GM23248 (cell line): ENCODE measurements around the gene HSF5.

Experiments
- EZH2 ChIP-seq: fragments of 200-600 bp; sonication (generic); IDR thresholded peaks from 2 replicates; pipeline ENCODE4 v1.6.1; 2018; ENCODE audit warnings: antibody characterized with exemption, mild to moderate bottlenecking; ENCODE audit not compliant: insufficient read depth, poor library complexity, severe bottlenecking
- EZH2phosphoT487 ChIP-seq: fragments of 200-600 bp; sonication (generic); IDR thresholded peaks from 2 replicates; pipeline ENCODE4 v1.6.1; 2018; ENCODE audit warnings: antibody characterized with exemption, moderate library complexity, mild to moderate bottlenecking, low read depth; ENCODE audit not compliant: insufficient read depth

GRCh38 chr17:58388302-58389190, 99.7 kb downstream of the HSF5 start:
- TF ChIP-seq EZH2 (no peak), EZH2phosphoT487 (no peak)
